A673 (cell line): ENCODE results near the gene GBGT1. TPM values are rescaled to one million over a fixed set of nuclear protein-coding genes. Genes with fewer than 3 reads are reported as not detected.

Experiments used
- BruUV-seq: library from RNA; stranded (reverse); fragments of 400-500 nt; replicated peaks from 2 replicates; lab custom pipeline; 2021; lab: Mats Ljungman, UMichigan
- CTCF ChIA-PET: fragments of 300-600 bp; sonication (Branson Sonifier 250); formaldehyde crosslinking; loops from one replicate; lab custom pipeline; 2022; ENCODE audit warnings: antibody characterized with exemption; lab: Charles Lee
- POLR2A ChIA-PET: fragments of 300-600 bp; sonication (Branson Sonifier 250); formaldehyde crosslinking; loops from one replicate; lab custom pipeline; 2022; ENCODE audit warnings: antibody characterized with exemption; ENCODE audit not compliant: low non-redundant PET; lab: Charles Lee
- DNase-seq: peaks from one replicate; pipeline ENCODE4 v3.0.0-alpha.2; 2015; ENCODE audit warnings: low spot score
- H3K27ac ChIP-seq: fragments of 200-600 bp; sonication (generic); 2 replicates; pipeline ENCODE4 v1.5.1; 2016; ENCODE audit warnings: mixed run types, low read depth, mild to moderate bottlenecking, mixed read lengths, antibody characterized with exemption, low read length; ENCODE audit not compliant: poor library complexity, severe bottlenecking
- H3K27me3 ChIP-seq: fragments of 200-600 bp; sonication (generic); replicated peaks from 2 replicates; pipeline ENCODE4 v1.6.1; 2017; ENCODE audit warnings: mixed run types, low read depth, mild to moderate bottlenecking, mixed read lengths, antibody characterized with exemption, low read length; ENCODE audit not compliant: insufficient read depth, poor library complexity
- H3K36me3 ChIP-seq: fragments of 200-600 bp; sonication (generic); 2 replicates; pipeline ENCODE4 v1.6.1; 2016; ENCODE audit warnings: mixed run types, mild to moderate bottlenecking, mixed read lengths, antibody characterized with exemption, low read length; ENCODE audit not compliant: insufficient read depth, poor library complexity, severe bottlenecking
- H3K4me1 ChIP-seq: fragments of 200-600 bp; sonication (generic); 2 replicates; pipeline ENCODE4 v1.6.1; 2017; ENCODE audit warnings: mixed run types, mild to moderate bottlenecking, mixed read lengths, antibody characterized with exemption, low read length; ENCODE audit not compliant: insufficient read depth, poor library complexity, severe bottlenecking
- H3K4me3 ChIP-seq: fragments of 200-600 bp; sonication (generic); 2 replicates; pipeline ENCODE4 v1.5.1; 2016; ENCODE audit warnings: low read depth, mixed run types, mild to moderate bottlenecking, mixed read lengths, low read length; ENCODE audit not compliant: poor library complexity, severe bottlenecking
- H3K9me3 ChIP-seq: fragments of 200-600 bp; sonication (generic); 2 replicates; pipeline ENCODE4 v1.6.1; 2016; ENCODE audit warnings: mixed run types, low read depth, mild to moderate bottlenecking, mixed read lengths, antibody characterized with exemption, low read length; ENCODE audit not compliant: poor library complexity, severe bottlenecking
- EZH2 ChIP-seq: fragments of 200-600 bp; sonication (generic); IDR thresholded peaks from 2 replicates; pipeline ENCODE4 v1.6.1; 2017; ENCODE audit warnings: borderline replicate concordance, low read depth, mild to moderate bottlenecking, mixed read lengths, antibody characterized with exemption, low read length; ENCODE audit not compliant: poor library complexity, severe bottlenecking
- intact Hi-C: fragments of 100-400 bp; cut with micrococcal nuclease; formaldehyde crosslinking; loops from one replicate; pipeline ENCODE4 v1.10.0; 2022; ENCODE audit not compliant: unreplicated experiment
- total RNA-seq: library from RNA; stranded (reverse); gene quantifications from 2 replicates; pipeline ENCODE4 v1.2.3, GENCODE V29; 2021
- TF ChIP-seq, protein P1 (sequence below): fragments of 300-800, 200-600 bp; sonication (generic); conservative IDR thresholded peaks from 2 replicates; pipeline ENCODE4 v1.5.1; 2017; ENCODE audit warnings: low read depth, mild to moderate bottlenecking, antibody characterized with exemption, low read length, moderate library complexity, mixed read lengths

The GBGT1 gene
- total RNA-seq, 1 experiment from 2014 or later = 1.8 TPM

DNA sequence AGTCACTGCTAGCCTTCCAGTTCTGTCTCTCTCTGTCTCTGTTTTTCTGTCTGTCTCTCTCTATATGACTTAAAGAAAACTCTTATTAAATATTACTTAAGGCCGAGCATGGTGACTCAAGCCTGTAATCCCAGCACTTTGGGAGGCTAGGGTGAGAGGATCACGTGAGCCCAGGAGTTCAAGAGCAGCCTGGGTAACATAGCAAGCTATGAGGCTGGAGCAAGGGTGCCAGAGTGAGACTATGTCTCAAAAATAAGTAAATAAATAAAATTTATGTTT is 1.7 kb upstream of the GBGT1 start:
- no peak overlapping the region for H3K4me3 ChIP-seq
- no peaks in the 10 kb centered on the region for H3K9me3 ChIP-seq
- no peak for DNase-seq
- POLR2A ChIA-PET = no interaction called here
- BruUV-seq = no TSS peak
- no peak overlapping the region for H3K27ac ChIP-seq
- H3K27me3 ChIP-seq = no peaks in the 10 kb centered on the region
- TF ChIP-seq, protein P1, sequence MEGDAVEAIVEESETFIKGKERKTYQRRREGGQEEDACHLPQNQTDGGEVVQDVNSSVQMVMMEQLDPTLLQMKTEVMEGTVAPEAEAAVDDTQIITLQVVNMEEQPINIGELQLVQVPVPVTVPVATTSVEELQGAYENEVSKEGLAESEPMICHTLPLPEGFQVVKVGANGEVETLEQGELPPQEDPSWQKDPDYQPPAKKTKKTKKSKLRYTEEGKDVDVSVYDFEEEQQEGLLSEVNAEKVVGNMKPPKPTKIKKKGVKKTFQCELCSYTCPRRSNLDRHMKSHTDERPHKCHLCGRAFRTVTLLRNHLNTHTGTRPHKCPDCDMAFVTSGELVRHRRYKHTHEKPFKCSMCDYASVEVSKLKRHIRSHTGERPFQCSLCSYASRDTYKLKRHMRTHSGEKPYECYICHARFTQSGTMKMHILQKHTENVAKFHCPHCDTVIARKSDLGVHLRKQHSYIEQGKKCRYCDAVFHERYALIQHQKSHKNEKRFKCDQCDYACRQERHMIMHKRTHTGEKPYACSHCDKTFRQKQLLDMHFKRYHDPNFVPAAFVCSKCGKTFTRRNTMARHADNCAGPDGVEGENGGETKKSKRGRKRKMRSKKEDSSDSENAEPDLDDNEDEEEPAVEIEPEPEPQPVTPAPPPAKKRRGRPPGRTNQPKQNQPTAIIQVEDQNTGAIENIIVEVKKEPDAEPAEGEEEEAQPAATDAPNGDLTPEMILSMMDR = no peak
- TF ChIP-seq EZH2 = no peak
- CTCF ChIA-PET = no interaction called here
- intact Hi-C loops = no loop called here
- no peaks in the 10 kb centered on the region for H3K4me1 ChIP-seq
- no peaks in the 10 kb centered on the region for H3K36me3 ChIP-seq

DNA sequence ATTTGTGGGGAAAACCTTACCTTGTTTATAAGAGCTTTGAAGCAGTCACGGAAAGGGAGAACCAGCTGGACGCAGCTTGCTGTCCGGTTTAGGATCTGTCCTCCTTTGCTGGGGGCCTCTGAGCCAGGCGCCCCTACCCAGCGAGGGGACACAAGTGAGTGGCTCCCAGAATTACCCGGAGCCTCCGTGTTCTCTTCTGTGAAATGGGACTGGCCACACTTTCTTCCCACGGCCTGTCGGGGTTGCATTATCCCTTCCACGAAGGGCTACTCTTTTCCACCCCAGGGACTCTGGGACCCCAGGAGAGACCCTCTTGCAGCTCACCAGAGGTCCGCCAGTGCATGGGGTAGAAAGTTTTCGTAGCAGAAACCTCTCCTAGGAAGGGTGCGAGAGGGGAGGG is 477 bp upstream of the GBGT1 start:
- CTCF ChIA-PET = no interaction called here
- POLR2A ChIA-PET = no interaction called here
- Histone ChIP-seq H3K9me3 (no peaks in the 10 kb centered on the region), H3K4me1 (no peaks in the 10 kb centered on the region), H3K27ac (no peak overlapping the region), H3K36me3 (no peaks in the 10 kb centered on the region), H3K27me3 (no peaks in the 10 kb centered on the region), H3K4me3 (peak overlapping the region; percentile 72)
- intact Hi-C loops = no loop called here
- no peak for DNase-seq
- no peak for TF ChIP-seq EZH2
- TF ChIP-seq, protein P1 = no peak
- no TSS peak for BruUV-seq

DNA sequence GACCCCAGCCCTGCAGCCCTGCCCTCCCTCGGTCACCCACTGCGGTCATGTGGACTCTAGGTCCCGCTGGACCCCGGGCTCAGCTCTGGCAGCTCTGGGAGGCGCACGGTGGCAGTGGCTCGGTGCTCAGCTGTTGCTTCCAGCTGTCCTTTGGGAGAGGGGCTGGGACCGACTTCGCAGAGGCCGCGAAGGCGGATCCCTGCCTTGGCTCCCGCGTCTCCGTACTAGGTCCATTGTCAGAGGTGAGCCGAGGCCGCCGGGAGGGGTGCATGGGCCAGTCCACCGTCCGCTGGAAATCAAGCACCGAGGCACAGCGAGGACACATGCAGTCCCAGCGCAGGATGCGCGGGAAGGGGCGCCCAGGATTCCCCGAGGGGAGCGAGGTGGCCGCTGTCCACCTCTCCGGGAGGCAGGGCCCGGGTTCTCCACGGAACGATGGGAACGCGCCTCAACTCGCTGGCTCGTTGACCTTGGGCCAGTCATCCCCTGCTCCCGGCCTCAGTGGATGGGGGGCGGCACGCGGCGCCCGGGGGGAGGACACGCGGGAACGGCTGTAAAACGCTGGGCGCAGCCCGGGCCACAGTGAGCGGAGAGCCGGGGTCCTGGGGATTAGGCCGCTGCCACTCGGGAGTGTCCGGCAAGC is 732 bp downstream of the GBGT1 start:
- ChIA-PET CTCF (no interaction called here), POLR2A (no interaction called here)
- H3K4me3 ChIP-seq = peak overlapping the region; percentile 72
- no peak for DNase-seq
- H3K4me1 ChIP-seq = no peaks in the 10 kb centered on the region
- no peaks in the 10 kb centered on the region for H3K36me3 ChIP-seq
- H3K27me3 ChIP-seq = no peaks in the 10 kb centered on the region
- H3K9me3 ChIP-seq = no peaks in the 10 kb centered on the region
- BruUV-seq = no TSS peak
- intact Hi-C loops = no loop called here
- no peak overlapping the region for H3K27ac ChIP-seq
- TF ChIP-seq EZH2 = no peak
- TF ChIP-seq, protein P1 = no peak
